ENCODE data around the gene NEK11. TPM values are rescaled to one million over a fixed set of nuclear protein-coding genes. Genes with fewer than 3 reads are reported as not detected.

Gene NEK11
- total and polyA plus RNA-seq, 8 donors, result 7.9 to 22.1 (median 15.4) TPM

DNA sequence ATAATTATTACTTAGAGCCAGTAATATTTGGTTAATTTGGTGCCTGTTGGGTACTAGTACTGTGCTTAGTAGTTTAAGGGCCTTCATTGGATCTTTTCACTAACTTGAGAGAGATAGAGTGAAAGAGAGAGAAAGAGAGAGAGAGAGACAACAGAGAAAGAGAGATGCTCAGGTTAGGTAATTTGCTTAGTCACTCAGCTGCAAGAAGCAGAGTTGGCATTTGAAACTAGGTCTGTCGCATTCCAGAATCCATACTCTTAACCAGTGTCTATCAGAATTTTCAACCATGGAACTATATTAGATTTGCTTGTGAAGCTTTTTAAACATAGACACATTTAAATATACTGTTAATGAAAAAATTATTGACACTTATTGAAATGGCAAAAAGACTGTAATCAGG is 323.8 kb downstream of the NEK11 start:
- ATAC-seq (no peak), DNase-seq (no peak)
- TF ChIP-seq, protein P1, sequence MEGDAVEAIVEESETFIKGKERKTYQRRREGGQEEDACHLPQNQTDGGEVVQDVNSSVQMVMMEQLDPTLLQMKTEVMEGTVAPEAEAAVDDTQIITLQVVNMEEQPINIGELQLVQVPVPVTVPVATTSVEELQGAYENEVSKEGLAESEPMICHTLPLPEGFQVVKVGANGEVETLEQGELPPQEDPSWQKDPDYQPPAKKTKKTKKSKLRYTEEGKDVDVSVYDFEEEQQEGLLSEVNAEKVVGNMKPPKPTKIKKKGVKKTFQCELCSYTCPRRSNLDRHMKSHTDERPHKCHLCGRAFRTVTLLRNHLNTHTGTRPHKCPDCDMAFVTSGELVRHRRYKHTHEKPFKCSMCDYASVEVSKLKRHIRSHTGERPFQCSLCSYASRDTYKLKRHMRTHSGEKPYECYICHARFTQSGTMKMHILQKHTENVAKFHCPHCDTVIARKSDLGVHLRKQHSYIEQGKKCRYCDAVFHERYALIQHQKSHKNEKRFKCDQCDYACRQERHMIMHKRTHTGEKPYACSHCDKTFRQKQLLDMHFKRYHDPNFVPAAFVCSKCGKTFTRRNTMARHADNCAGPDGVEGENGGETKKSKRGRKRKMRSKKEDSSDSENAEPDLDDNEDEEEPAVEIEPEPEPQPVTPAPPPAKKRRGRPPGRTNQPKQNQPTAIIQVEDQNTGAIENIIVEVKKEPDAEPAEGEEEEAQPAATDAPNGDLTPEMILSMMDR (IDR thresholded peaks at IDR 0.05), result no peak
- intact Hi-C loops (cut with DNase I), result no loop called here
- no peaks in the 10 kb centered on the region for H3K27me3 ChIP-seq
- peaks cover 0 to 6% of the 10 kb centered on the region in 2 donors for H3K4me1 ChIP-seq
- no peak overlapping the region for H3K4me3 ChIP-seq
- no peaks in the 10 kb centered on the region for H3K36me3 ChIP-seq
- no peak overlapping the region for H3K27ac ChIP-seq
- no peaks in the 10 kb centered on the region for H3K9me3 ChIP-seq

DNA sequence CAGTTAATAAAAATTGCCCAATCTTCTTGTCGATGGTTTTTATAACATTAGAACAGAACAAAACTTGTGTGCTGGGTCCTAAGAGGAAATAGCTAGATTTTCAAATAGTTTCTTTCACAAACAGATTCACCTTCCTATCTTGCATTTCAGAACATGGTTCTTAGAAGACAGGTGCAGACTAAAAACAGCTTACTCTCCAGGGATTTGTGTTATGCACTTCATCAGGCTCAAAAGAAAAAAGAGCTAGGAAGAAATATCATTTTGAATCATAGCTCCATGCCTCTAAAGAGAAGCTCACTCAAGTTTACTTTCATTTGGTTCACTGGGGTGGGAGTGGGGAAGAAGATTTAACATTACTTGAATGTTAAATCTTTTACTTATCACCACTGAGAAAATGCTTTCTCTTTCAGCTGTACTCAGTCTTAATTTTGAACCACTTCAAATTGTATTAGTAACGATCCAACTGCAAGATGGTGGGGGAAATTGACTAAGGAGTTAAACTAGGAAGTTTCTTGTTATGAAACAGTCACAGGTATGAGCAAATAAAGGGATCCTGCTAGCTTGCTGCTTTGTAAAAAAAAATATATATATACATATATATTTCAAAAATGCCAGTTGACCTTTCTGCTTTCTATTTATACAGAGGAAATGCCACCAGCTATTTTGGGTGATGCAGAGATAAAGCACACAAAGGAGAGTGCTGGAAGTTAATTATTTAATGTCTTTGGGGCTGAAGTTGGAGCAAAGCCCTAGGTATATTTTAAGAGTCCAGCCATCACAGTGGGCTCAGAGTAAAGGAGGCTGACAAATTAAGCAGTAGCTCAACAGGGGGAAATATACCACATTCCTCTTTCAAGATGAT is 326.6 kb downstream of the NEK11 start:
- Histone ChIP-seq H3K4me1 (peaks cover 0 to 6% of the 10 kb centered on the region in 2 donors), H3K27ac (no peak overlapping the region), H3K4me3 (no peak overlapping the region), H3K36me3 (peaks cover 0 to 5% of the 10 kb centered on the region in 2 donors), H3K27me3 (no peaks in the 10 kb centered on the region), H3K9me3 (no peaks in the 10 kb centered on the region)
- intact Hi-C loops (cut with DNase I), result no loop called here
- ATAC-seq, result no peak
- no peak for DNase-seq
- TF ChIP-seq, protein P1 (IDR thresholded peaks at IDR 0.05), result no peak

DNA sequence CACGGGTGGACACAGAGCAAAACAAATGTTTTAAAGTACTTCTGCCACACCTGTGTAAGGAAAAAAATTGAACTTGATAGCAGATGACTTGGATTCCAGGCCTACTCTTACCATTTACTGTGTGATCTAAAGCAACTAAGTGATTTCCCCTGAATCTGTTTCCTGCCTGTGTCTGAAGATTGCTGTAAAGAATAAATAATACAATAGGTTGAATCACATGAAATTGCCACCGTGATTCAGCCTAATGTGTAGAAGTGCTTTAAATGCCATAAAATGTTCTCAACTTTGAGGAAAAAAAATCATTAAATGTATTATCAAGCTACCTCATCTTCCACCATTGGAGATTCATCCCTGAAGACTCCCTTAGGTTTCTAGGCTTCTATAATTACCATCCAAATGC is 327.3 kb downstream of the NEK11 start:
- no peaks in the 10 kb centered on the region for H3K9me3 ChIP-seq
- no peak for DNase-seq
- no peaks in the 10 kb centered on the region for H3K27me3 ChIP-seq
- no peak overlapping the region for H3K4me3 ChIP-seq
- no peak overlapping the region for H3K27ac ChIP-seq
- TF ChIP-seq, protein P1 (IDR thresholded peaks at IDR 0.05), result no peak
- no peak for ATAC-seq
- intact Hi-C loops (cut with DNase I), result no loop called here
- peaks cover 0 to 6% of the 10 kb centered on the region in 2 donors for H3K4me1 ChIP-seq
- H3K36me3 ChIP-seq, result peaks cover 0 to 5% of the 10 kb centered on the region in 2 donors

DNA sequence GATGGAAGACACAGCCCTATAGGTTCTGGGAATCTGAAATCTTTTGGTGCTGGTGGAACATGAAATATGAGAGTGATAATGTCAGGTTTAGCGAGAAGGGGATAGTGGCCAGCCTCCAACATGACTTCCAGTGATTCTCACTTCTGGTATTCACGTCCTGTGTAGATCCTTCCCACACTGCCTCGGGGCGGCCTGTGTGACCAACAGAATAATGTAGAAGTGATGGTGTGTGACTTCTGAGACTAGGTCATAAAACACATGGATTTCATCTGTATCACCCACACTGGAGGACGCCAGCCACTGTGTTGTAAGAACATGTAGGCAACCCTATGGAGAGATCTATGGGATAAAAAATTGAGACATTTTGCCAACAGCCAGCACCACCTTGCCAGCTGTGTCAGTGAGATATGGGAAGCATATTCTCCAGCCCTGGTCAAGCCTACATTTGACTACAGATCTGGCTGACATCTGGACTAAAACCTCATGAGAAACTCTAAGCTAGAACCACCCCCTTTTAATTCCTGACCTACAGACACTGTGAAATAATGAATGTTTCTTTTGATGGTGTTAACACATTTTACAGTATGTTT is 329.4 kb downstream of the NEK11 start:
- ATAC-seq, result no peak
- Histone ChIP-seq H3K9me3 (no peaks in the 10 kb centered on the region), H3K27ac (no peak overlapping the region), H3K4me1 (peaks cover 0 to 6% of the 10 kb centered on the region in 2 donors), H3K4me3 (no peak overlapping the region), H3K36me3 (peaks cover 0 to 5% of the 10 kb centered on the region in 2 donors), H3K27me3 (no peaks in the 10 kb centered on the region)
- DNase-seq, result no peak
- intact Hi-C loops (cut with DNase I), result no loop called here
- TF ChIP-seq, protein P1 (IDR thresholded peaks at IDR 0.05), result no peak

DNA sequence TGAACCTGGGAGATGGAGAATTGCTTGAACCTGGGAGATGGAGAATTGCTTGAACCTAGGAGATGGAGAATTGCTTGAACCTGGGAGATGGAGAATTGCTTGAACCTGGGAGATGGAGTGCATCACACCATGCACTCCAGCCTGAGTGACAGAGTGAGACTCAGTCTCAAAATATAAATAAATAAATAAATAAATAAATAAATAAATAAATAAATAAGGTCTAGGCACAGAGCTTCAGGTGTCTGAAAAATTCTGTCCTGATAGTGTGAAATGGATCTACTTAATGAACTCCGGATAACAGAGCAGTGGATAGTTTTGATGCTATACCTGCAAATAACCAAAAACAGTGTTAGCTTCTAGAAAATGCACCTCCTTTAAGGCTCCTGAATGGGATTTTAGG is 330.6 kb downstream of the NEK11 start:
- Histone ChIP-seq H3K4me3 (no peak overlapping the region), H3K4me1 (peaks cover 3 to 10% of the 10 kb centered on the region in 2 donors), H3K9me3 (no peaks in the 10 kb centered on the region), H3K27ac (no peak overlapping the region), H3K27me3 (peaks cover 0 to 10% of the 10 kb centered on the region in 2 donors), H3K36me3 (peaks cover 0 to 5% of the 10 kb centered on the region in 2 donors)
- intact Hi-C loops (cut with DNase I), result no loop called here
- no peak for DNase-seq
- ATAC-seq, result no peak
- TF ChIP-seq, protein P1 (IDR thresholded peaks at IDR 0.05), result no peak
